ENCODE data around the gene RGS10.

RGS10 gene

DNA sequence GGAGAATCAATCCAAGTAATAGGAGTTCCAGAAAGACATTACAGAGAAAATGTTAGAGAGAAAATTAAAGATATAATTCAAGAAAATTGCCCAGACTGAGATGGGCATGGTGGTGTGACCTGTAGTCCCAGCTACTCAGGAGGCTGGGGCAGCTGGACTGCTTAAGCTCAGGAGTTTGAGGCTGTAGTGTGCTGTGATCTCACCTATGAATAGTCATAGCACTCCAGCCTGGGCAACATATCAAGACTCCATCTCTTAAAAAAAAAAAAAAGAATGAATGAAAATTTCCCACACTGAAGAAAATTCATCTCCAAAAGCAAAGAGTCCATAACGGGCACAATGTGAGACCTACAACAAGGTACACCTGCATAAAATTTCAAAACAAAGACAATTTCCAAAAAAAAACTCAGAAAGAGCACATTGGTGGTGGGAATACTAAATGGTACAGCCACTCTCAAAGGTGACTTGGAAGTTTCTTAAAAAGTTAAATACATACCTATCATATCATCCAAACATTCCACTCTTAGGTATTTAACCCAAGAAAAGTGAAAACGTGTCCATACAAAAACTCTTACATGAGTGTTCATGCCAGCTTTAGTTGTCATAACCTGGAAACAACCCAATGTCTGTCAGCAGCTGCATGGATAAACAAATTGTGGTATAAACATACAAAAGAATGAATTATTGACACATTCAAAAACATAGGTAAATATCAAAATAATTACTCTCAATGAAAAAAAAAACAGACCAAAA is 6.9 kb upstream of the RGS10 start:
- Histone ChIP-seq H3K9me3 (ENCODE audit: insufficient read depth, low read depth, low read length) (no peaks in the 10 kb centered on the region), H3K27ac (ENCODE audit: low read depth, low read length) (no peak overlapping the region), H3K4me1 (ENCODE audit: insufficient read depth, low read length) (no peaks in the 10 kb centered on the region), H3K36me3 (ENCODE audit: insufficient read depth, low read length) (no peaks in the 10 kb centered on the region), H3K9ac (ENCODE audit: low read depth, low read length) (no peak overlapping the region), H3K4me3 (ENCODE audit: low read length) (no peak overlapping the region), H3K27me3 (ENCODE audit: insufficient read depth, low read length) (no peaks in the 10 kb centered on the region; the same call in 1 of the 2 replicates)
- WGBS = 98% methylated on average over 2 of the region's 2 CpGs

GRCh38 chr10:119546009-119546408 is 3.5 kb upstream of the RGS10 start:
- Histone ChIP-seq H3K27ac (ENCODE audit: low read depth, low read length) (no peak overlapping the region), H3K4me3 (ENCODE audit: low read length) (no peak overlapping the region), H3K27me3 (ENCODE audit: insufficient read depth, low read length) (peaks cover 31% of the 10 kb centered on the region), H3K9ac (ENCODE audit: low read depth, low read length) (no peak overlapping the region), H3K9me3 (ENCODE audit: insufficient read depth, low read depth, low read length) (no peaks in the 10 kb centered on the region), H3K4me1 (ENCODE audit: insufficient read depth, low read length) (no peaks in the 10 kb centered on the region), H3K36me3 (ENCODE audit: insufficient read depth, low read length) (no peaks in the 10 kb centered on the region)
- 90% methylated on average over 3 of the region's 3 CpGs for WGBS

DNA sequence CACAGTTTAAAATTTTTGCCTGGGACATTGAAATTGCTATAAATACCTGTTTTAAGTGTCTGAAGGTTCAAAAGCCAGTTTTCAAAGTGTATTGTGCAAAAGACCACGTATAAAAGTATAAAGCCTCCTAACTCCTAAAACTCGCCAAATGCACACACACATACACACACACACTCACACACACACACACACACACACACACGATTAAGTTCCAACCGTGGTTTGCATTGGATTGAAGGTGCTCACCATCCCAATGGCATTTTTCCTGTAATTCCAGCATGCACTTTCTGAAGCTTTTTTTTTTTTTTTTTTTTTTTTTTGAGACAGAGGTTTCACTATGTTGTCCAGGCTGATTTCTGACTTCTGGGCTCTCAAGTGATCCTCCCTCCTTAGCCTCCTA is 2.8 kb upstream of the RGS10 start:
- Histone ChIP-seq H3K4me1 (ENCODE audit: insufficient read depth, low read length) (no peaks in the 10 kb centered on the region), H3K9me3 (ENCODE audit: insufficient read depth, low read depth, low read length) (no peaks in the 10 kb centered on the region), H3K36me3 (ENCODE audit: insufficient read depth, low read length) (no peaks in the 10 kb centered on the region), H3K27ac (ENCODE audit: low read depth, low read length) (no peak overlapping the region), H3K4me3 (ENCODE audit: low read length) (no peak overlapping the region), H3K27me3 (ENCODE audit: insufficient read depth, low read length) (peaks cover 38% of the 10 kb centered on the region), H3K9ac (ENCODE audit: low read depth, low read length) (no peak overlapping the region)
- 67% methylated on average over 4 of the region's 4 CpGs for WGBS

DNA sequence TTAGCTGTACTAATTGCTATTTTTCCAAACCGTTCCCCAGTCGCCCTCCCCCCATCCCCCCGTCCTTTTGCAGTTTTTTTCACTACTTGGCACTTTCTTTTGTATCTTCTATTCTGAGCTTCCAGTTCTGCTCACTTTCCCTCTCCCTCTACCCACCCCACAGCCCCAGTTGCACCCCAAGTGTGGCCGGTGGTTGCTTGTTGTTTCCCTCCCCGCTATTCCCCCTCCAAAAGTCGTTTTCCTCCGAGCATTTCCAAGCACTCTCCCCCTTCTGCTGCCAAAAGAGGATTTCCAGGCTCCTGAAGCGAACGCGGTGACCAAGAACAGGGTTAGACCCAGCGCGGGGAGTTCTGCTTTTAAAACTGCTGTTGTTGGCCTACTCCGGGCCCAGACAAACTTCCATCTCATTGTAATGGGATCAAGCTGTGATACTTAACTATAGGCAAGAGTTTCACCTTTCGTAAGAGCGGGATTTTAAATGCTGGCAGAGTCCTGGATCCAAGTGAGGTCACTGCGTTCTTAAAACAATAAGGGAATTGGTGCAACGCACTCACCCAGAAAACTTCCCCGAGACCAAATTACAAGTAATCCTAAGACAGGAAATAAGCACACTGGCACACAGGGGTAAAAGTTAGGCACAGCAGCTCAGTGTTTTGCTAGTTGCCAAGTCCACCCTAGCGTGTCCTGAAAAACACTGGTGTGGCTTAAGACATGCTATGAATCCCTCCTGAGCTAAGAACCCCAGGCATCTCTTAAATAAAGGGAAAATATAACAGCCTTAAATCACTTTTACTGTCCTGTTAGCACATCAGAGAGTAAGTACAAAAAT is 1.5 kb upstream of the RGS10 start:
- H3K4me1 ChIP-seq (ENCODE audit: insufficient read depth, low read length) = no peaks in the 10 kb centered on the region
- H3K36me3 ChIP-seq (ENCODE audit: insufficient read depth, low read length) = no peaks in the 10 kb centered on the region
- H3K9ac ChIP-seq (ENCODE audit: low read depth, low read length) = peak overlapping the region; percentile 7; the same call in 1 of the 2 replicates
- peak overlapping the region; percentile 62 for H3K4me3 ChIP-seq (ENCODE audit: low read length)
- no peaks in the 10 kb centered on the region for H3K9me3 ChIP-seq (ENCODE audit: insufficient read depth, low read depth, low read length)
- WGBS = 9% methylated on average over 19 of the region's 19 CpGs
- peaks cover 51% of the 10 kb centered on the region for H3K27me3 ChIP-seq (ENCODE audit: insufficient read depth, low read length)
- no peak overlapping the region for H3K27ac ChIP-seq (ENCODE audit: low read depth, low read length)

- H3K9me3 ChIP-seq (ENCODE audit: insufficient read depth, low read depth, low read length) = no peaks in the 10 kb centered on the region
- H3K9ac ChIP-seq (ENCODE audit: low read depth, low read length) = peak overlapping the region; percentile 62
- H3K27ac ChIP-seq (ENCODE audit: low read depth, low read length) = no peak overlapping the region
- peaks cover 55% of the 10 kb centered on the region for H3K27me3 ChIP-seq (ENCODE audit: insufficient read depth, low read length)
- no peaks in the 10 kb centered on the region for H3K36me3 ChIP-seq (ENCODE audit: insufficient read depth, low read length)
- WGBS = under 1% methylated on average over 77 of the region's 78 CpGs
- peak overlapping the region; percentile 62 for H3K4me3 ChIP-seq (ENCODE audit: low read length)
- no peaks in the 10 kb centered on the region for H3K4me1 ChIP-seq (ENCODE audit: insufficient read depth, low read length)
Observed at GRCh38 chr10:119542988-119543813, 682 bp upstream of the RGS10 start.

- H3K9ac ChIP-seq (ENCODE audit: low read depth, low read length) = peak overlapping the region; percentile 31; the same call in 1 of the 2 replicates
- H3K4me1 ChIP-seq (ENCODE audit: insufficient read depth, low read length) = no peaks in the 10 kb centered on the region
- H3K36me3 ChIP-seq (ENCODE audit: insufficient read depth, low read length) = no peaks in the 10 kb centered on the region
- H3K27me3 ChIP-seq (ENCODE audit: insufficient read depth, low read length) = peaks cover 55% of the 10 kb centered on the region
- 9% methylated on average over 55 of the region's 57 CpGs for WGBS
- no peaks in the 10 kb centered on the region for H3K9me3 ChIP-seq (ENCODE audit: insufficient read depth, low read depth, low read length)
- no peak overlapping the region for H3K27ac ChIP-seq (ENCODE audit: low read depth, low read length)
- H3K4me3 ChIP-seq (ENCODE audit: low read length) = peak overlapping the region; percentile 62
Observed at GRCh38 chr10:119541459-119542356, 811 bp downstream of the RGS10 start.

- 69% methylated on average over 6 of the region's 6 CpGs for WGBS
- Histone ChIP-seq H3K9ac (ENCODE audit: low read depth, low read length) (no peak overlapping the region), H3K27me3 (ENCODE audit: insufficient read depth, low read length) (peaks cover 55% of the 10 kb centered on the region), H3K4me1 (ENCODE audit: insufficient read depth, low read length) (no peaks in the 10 kb centered on the region), H3K4me3 (ENCODE audit: low read length) (0 out of 2 replicates have a peak overlapping the region, but pooled peaks have one; percentile 62), H3K9me3 (ENCODE audit: insufficient read depth, low read depth, low read length) (no peaks in the 10 kb centered on the region), H3K36me3 (ENCODE audit: insufficient read depth, low read length) (no peaks in the 10 kb centered on the region), H3K27ac (ENCODE audit: low read depth, low read length) (no peak overlapping the region)
Observed at GRCh38 chr10:119541046-119541445, 1.5 kb downstream of the RGS10 start.

- Histone ChIP-seq H3K4me3 (ENCODE audit: low read length) (no peak overlapping the region), H3K9ac (ENCODE audit: low read depth, low read length) (no peak overlapping the region), H3K27ac (ENCODE audit: low read depth, low read length) (no peak overlapping the region), H3K4me1 (ENCODE audit: insufficient read depth, low read length) (no peaks in the 10 kb centered on the region), H3K36me3 (ENCODE audit: insufficient read depth, low read length) (no peaks in the 10 kb centered on the region), H3K27me3 (ENCODE audit: insufficient read depth, low read length) (peaks cover 55% of the 10 kb centered on the region), H3K9me3 (ENCODE audit: insufficient read depth, low read depth, low read length) (no peaks in the 10 kb centered on the region)
- 88% methylated on average over 4 of the region's 4 CpGs for WGBS
Observed at GRCh38 chr10:119540038-119540437, 2.5 kb downstream of the RGS10 start.

- Histone ChIP-seq H3K9ac (ENCODE audit: low read depth, low read length) (no peak overlapping the region), H3K27ac (ENCODE audit: low read depth, low read length) (no peak overlapping the region), H3K4me3 (ENCODE audit: low read length) (no peak overlapping the region), H3K4me1 (ENCODE audit: insufficient read depth, low read length) (no peaks in the 10 kb centered on the region), H3K9me3 (ENCODE audit: insufficient read depth, low read depth, low read length) (no peaks in the 10 kb centered on the region), H3K36me3 (ENCODE audit: insufficient read depth, low read length) (no peaks in the 10 kb centered on the region), H3K27me3 (ENCODE audit: insufficient read depth, low read length) (peaks cover 55% of the 10 kb centered on the region)
- 93% methylated on average over 9 of the region's 9 CpGs for WGBS
Observed at GRCh38 chr10:119539359-119539825, 3.1 kb downstream of the RGS10 start.

- no peak overlapping the region for H3K4me3 ChIP-seq (ENCODE audit: low read length)
- H3K9ac ChIP-seq (ENCODE audit: low read depth, low read length) = no peak overlapping the region
- H3K27ac ChIP-seq (ENCODE audit: low read depth, low read length) = no peak overlapping the region
- H3K4me1 ChIP-seq (ENCODE audit: insufficient read depth, low read length) = no peaks in the 10 kb centered on the region
- H3K27me3 ChIP-seq (ENCODE audit: insufficient read depth, low read length) = peaks cover 52% of the 10 kb centered on the region
- H3K36me3 ChIP-seq (ENCODE audit: insufficient read depth, low read length) = no peaks in the 10 kb centered on the region
- no peaks in the 10 kb centered on the region for H3K9me3 ChIP-seq (ENCODE audit: insufficient read depth, low read depth, low read length)
- 86% methylated on average over 9 of the region's 9 CpGs for WGBS
Observed at GRCh38 chr10:119538632-119539358, 3.7 kb downstream of the RGS10 start.

Measured in HUES64 (cell line).